Loucy (cell line): ENCODE measurements around the gene CNTNAP2.

Source experiments
- H2AFZ ChIP-seq: fragments of 200-600 bp; sonication (generic); 2 replicates; pipeline ENCODE4 v1.6.0; 2016; ENCODE audit warnings: antibody characterized with exemption, mild to moderate bottlenecking, low read length, moderate library complexity
- H3F3A ChIP-seq: fragments of 200-600 bp; 2 replicates; pipeline ENCODE4 v1.6.0; 2016; ENCODE audit warnings: antibody characterized with exemption, low read depth, mild to moderate bottlenecking
- H3K27me3 ChIP-seq: fragments of 200-600 bp; sonication (generic); 2 replicates; pipeline ENCODE4 v1.6.1; 2014; ENCODE audit warnings: low read length, mild to moderate bottlenecking; ENCODE audit not compliant: insufficient read depth, poor library complexity, severe bottlenecking
- H3K36me3 ChIP-seq: fragments of 200-600 bp; sonication (generic); 2 replicates; pipeline ENCODE4 v1.6.1; 2016; ENCODE audit warnings: low read length; ENCODE audit not compliant: insufficient read depth
- H3K4me1 ChIP-seq: fragments of 200-600 bp; sonication (generic); 2 replicates; pipeline ENCODE4 v1.5.1; 2014; ENCODE audit warnings: low read length, mild to moderate bottlenecking; ENCODE audit not compliant: insufficient read depth, poor library complexity, severe bottlenecking
- H3K4me2 ChIP-seq: fragments of 200-600 bp; sonication (generic); 2 replicates; pipeline ENCODE4 v1.6.0; 2014; ENCODE audit warnings: antibody characterized with exemption, low read length, low read depth, mild to moderate bottlenecking; ENCODE audit not compliant: poor library complexity, severe bottlenecking
- H3K4me3 ChIP-seq: fragments of 200-600 bp; sonication (generic); 2 replicates; pipeline ENCODE4 v1.5.1; 2014; ENCODE audit warnings: low read length, mild to moderate bottlenecking, mixed read lengths; ENCODE audit not compliant: poor library complexity, severe bottlenecking
- H3K79me2 ChIP-seq: fragments of 200-600 bp; sonication (generic); 2 replicates; pipeline ENCODE4 v1.6.1; 2014; ENCODE audit warnings: low read length; ENCODE audit not compliant: insufficient read depth
- H3K9ac ChIP-seq: fragments of 200-600 bp; sonication (generic); 2 replicates; pipeline ENCODE4 v1.6.0; 2014; ENCODE audit warnings: mild to moderate bottlenecking, low read depth, low read length, moderate library complexity; ENCODE audit not compliant: poor library complexity, severe bottlenecking
- H3K9me2 ChIP-seq: fragments of 200-600 bp; sonication (generic); replicated peaks from 2 replicates; pipeline ENCODE4 v1.6.1; 2016; ENCODE audit warnings: low read depth, low read length, mixed read lengths
- H3K9me3 ChIP-seq: fragments of 200-600 bp; sonication (generic); 2 replicates; pipeline ENCODE4 v1.6.1; 2014; ENCODE audit warnings: mild to moderate bottlenecking, antibody characterized with exemption, low read length, low read depth; ENCODE audit not compliant: insufficient read depth
- H4K20me1 ChIP-seq: fragments of 200-600 bp; sonication (generic); 2 replicates; pipeline ENCODE4 v1.6.0; 2014; ENCODE audit warnings: antibody characterized with exemption, low read length, mild to moderate bottlenecking; ENCODE audit not compliant: insufficient read depth, poor library complexity, severe bottlenecking
- CTCF ChIP-seq: fragments of 200-600 bp; sonication (generic); conservative IDR thresholded peaks from 2 replicates; pipeline ENCODE4 v1.5.1; 2014; ENCODE audit warnings: mild to moderate bottlenecking, antibody characterized with exemption, low read length
- EZH2phosphoT487 ChIP-seq: fragments of 200-600 bp; IDR thresholded peaks from 2 replicates; pipeline ENCODE4 v1.6.1; 2018; ENCODE audit warnings: antibody characterized with exemption, mild to moderate bottlenecking, moderate library complexity, borderline replicate concordance

CNTNAP2 gene

GRCh38 chr7:146276888-146277287 is 160.3 kb downstream of the CNTNAP2 start:
- Histone ChIP-seq H3K4me3 (no peak overlapping the region), H3K4me1 (no peaks in the 10 kb centered on the region), H3K4me2 (no peak overlapping the region), H3K36me3 (no peaks in the 10 kb centered on the region), H3K27me3 (no peaks in the 10 kb centered on the region), H3K79me2 (no peaks in the 10 kb centered on the region), H3K9ac (no peak overlapping the region), H2AFZ (no peak overlapping the region), H3K9me2 (no peaks in the 10 kb centered on the region), H3F3A (no peaks in the 10 kb centered on the region), H3K9me3 (no peaks in the 10 kb centered on the region), H4K20me1 (no peaks in the 10 kb centered on the region)
- TF ChIP-seq CTCF: no peak
- TF ChIP-seq EZH2phosphoT487: no peak

- no peak overlapping the region for H2AFZ ChIP-seq
- no peaks in the 10 kb centered on the region for H4K20me1 ChIP-seq
- TF ChIP-seq CTCF (no peak), EZH2phosphoT487 (no peak)
- H3K36me3 ChIP-seq: no peaks in the 10 kb centered on the region
- no peaks in the 10 kb centered on the region for H3K9me3 ChIP-seq
- H3K9ac ChIP-seq: no peak overlapping the region
- H3K27me3 ChIP-seq: no peaks in the 10 kb centered on the region
- no peak overlapping the region for H3K4me2 ChIP-seq
- H3K9me2 ChIP-seq: no peaks in the 10 kb centered on the region
- H3K4me1 ChIP-seq: no peaks in the 10 kb centered on the region
- H3K4me3 ChIP-seq: no peak overlapping the region
- H3F3A ChIP-seq: no peaks in the 10 kb centered on the region
- no peaks in the 10 kb centered on the region for H3K79me2 ChIP-seq
Measured at GRCh38 chr7:146285418-146285817, 168.8 kb downstream of the CNTNAP2 start.

- no peaks in the 10 kb centered on the region for H3K36me3 ChIP-seq
- H3K27me3 ChIP-seq: no peaks in the 10 kb centered on the region
- no peaks in the 10 kb centered on the region for H3F3A ChIP-seq
- H3K4me1 ChIP-seq: no peaks in the 10 kb centered on the region
- H3K9me3 ChIP-seq: no peaks in the 10 kb centered on the region
- TF ChIP-seq CTCF (no peak), EZH2phosphoT487 (no peak)
- H3K9me2 ChIP-seq: no peaks in the 10 kb centered on the region
- H3K9ac ChIP-seq: no peak overlapping the region
- no peak overlapping the region for H2AFZ ChIP-seq
- no peaks in the 10 kb centered on the region for H3K79me2 ChIP-seq
- H3K4me3 ChIP-seq: no peak overlapping the region
- H4K20me1 ChIP-seq: no peaks in the 10 kb centered on the region
- H3K4me2 ChIP-seq: no peak overlapping the region
Measured at GRCh38 chr7:146290746-146291145, 174.1 kb downstream of the CNTNAP2 start.
